ENCODE results near the gene ANXA6.

DNA sequence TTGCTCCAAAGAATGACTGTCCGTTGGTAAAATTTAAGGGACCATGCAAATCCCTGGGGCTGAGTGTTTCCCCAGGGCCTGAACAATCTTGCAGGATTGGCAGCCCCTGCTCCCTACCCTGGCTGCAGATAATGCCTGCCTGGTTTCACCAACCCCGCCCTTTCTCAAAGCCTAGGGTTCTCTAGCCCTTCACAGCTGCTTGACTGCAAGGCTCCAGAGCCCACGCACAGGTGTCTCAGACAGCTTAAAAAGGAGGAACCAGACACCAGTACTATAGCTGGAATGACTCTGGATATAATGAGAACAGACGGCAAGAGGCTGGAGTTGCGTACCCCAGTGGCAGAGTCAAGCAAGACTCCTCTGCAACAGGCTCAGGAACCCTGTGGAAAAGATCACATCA lies 51.5 kb downstream of the ANXA6 start:
- no peak for TF ChIP-seq CTCF (IDR thresholded peaks at IDR 0.05 in 4 of 5, conservative IDR thresholded peaks at IDR 0.05 in 1 of 5)
- no peak for TF ChIP-seq POLR2A (IDR thresholded peaks at IDR 0.05)

Measured in gastrocnemius medialis (tissue), 4 donors.